ENCODE data around the gene MAST4. TPM values are rescaled to one million over a fixed set of nuclear protein-coding genes. Genes with fewer than 3 reads are reported as not detected.

Gene MAST4
- total RNA-seq, 1 donor from 2014 or later: 55.2 TPM

DNA sequence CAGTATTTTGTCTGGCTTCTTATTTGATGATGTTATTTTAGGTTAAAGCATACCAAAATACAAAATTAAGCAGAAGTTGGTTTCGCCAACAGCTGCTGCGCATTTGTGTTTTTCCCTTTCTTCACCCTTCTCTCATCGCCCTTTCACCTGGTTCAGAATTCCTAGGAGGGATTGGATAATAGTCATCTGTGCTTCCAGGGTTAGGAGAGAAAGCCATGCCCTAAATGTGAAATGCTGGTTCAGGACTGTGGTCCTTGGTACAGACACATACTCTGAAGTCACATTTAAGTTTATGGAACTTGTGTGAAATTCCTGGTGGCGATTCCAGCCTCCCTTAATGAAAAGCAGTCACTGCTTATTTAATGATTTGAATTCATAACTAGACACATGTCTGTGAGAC is 7.7 kb downstream of the MAST4 start:
- intact Hi-C loops (cut with DNase I): no loop called here
- H3K36me3 ChIP-seq: no peaks in the 10 kb centered on the region

DNA sequence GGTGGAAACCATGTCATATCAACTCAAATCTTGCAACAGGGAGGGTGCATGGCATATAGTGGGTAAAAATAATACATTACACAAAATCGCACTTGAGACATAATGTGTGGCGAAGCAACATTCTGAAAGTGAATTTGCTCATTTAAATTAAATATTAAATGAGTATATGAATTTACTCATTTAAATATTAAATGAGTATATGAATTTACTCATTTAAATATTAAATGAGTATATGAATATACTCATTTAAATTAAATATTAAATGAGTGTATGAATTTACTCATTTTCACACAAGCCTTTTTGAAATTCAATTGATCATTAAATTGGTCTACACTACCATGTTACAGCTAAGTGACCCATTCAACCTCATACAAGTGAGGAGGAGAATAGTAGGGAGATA is 10.5 kb downstream of the MAST4 start:
- no peaks in the 10 kb centered on the region for H3K9me3 ChIP-seq
- H3K4me1 ChIP-seq: no peaks in the 10 kb centered on the region
- DNase-seq (ENCODE audit: low spot score in 2 of 2): no peak
- H3K27me3 ChIP-seq: no peaks in the 10 kb centered on the region
- intact Hi-C loops (cut with DNase I): no loop called here
- no peak overlapping the region for H3K27ac ChIP-seq
- H3K4me3 ChIP-seq: no peak overlapping the region
- TF ChIP-seq, protein P1, sequence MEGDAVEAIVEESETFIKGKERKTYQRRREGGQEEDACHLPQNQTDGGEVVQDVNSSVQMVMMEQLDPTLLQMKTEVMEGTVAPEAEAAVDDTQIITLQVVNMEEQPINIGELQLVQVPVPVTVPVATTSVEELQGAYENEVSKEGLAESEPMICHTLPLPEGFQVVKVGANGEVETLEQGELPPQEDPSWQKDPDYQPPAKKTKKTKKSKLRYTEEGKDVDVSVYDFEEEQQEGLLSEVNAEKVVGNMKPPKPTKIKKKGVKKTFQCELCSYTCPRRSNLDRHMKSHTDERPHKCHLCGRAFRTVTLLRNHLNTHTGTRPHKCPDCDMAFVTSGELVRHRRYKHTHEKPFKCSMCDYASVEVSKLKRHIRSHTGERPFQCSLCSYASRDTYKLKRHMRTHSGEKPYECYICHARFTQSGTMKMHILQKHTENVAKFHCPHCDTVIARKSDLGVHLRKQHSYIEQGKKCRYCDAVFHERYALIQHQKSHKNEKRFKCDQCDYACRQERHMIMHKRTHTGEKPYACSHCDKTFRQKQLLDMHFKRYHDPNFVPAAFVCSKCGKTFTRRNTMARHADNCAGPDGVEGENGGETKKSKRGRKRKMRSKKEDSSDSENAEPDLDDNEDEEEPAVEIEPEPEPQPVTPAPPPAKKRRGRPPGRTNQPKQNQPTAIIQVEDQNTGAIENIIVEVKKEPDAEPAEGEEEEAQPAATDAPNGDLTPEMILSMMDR (IDR thresholded peaks at IDR 0.05): no peak
- H3K36me3 ChIP-seq: no peaks in the 10 kb centered on the region

More for the DNA sequence above, 7.7 kb downstream of the MAST4 start:
- Histone ChIP-seq H3K9me3 (no peaks in the 10 kb centered on the region), H3K27ac (no peak overlapping the region), H3K27me3 (no peaks in the 10 kb centered on the region), H3K4me3 (no peak overlapping the region), H3K4me1 (no peaks in the 10 kb centered on the region)
- no peak for DNase-seq (ENCODE audit: low spot score in 2 of 2)
- TF ChIP-seq, protein P1 (IDR thresholded peaks at IDR 0.05): no peak

DNA sequence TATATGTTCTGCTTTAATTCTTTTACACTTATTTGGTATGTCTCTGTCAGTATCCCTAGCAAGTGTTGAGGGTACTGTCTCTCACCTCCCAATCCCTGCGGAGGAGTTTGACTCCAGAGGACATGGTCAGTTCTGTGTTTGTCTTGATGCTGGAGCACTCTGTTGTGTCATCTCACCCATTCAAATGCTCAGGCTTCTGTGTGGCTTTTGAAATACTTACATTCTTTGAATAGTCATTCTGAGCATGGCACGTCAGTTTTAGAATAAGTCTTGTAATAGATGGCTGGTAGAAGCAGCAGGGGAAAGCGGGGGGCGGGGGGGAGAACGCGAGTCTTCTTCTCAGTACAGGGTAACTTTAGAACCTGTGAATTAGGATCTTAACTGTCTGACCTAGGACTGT is 12.3 kb downstream of the MAST4 start:
- H3K27ac ChIP-seq: no peak overlapping the region
- intact Hi-C loops (cut with DNase I): no loop called here
- TF ChIP-seq, protein P1 (IDR thresholded peaks at IDR 0.05): no peak

DNA sequence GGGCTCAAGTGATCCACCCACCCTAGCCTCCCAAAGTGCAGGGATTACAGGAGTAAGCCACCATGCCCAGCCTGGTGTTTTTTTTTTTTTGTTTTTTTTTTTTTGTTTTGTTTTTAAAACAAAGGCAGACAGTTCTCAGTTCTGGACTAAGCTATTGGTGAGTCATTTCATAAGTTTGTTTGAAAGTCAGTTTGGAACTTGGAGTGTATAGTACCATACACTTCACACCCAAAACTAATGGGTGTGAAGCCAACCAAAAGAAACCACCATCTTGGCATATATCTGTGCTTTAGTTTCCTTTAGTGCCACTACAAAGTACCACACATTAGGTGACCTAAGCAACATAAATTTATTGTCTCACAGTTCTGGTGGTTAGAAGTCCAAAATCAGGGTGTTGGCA is 13.4 kb downstream of the MAST4 start:
- intact Hi-C loops (cut with DNase I): no loop called here
- H3K4me1 ChIP-seq: no peaks in the 10 kb centered on the region

More for the DNA sequence above, 12.3 kb downstream of the MAST4 start:
- no peaks in the 10 kb centered on the region for H3K9me3 ChIP-seq
- no peak for DNase-seq (ENCODE audit: low spot score in 2 of 2)
- no peak overlapping the region for H3K4me3 ChIP-seq
- no peaks in the 10 kb centered on the region for H3K36me3 ChIP-seq
- no peaks in the 10 kb centered on the region for H3K27me3 ChIP-seq
- H3K4me1 ChIP-seq: no peaks in the 10 kb centered on the region

DNA sequence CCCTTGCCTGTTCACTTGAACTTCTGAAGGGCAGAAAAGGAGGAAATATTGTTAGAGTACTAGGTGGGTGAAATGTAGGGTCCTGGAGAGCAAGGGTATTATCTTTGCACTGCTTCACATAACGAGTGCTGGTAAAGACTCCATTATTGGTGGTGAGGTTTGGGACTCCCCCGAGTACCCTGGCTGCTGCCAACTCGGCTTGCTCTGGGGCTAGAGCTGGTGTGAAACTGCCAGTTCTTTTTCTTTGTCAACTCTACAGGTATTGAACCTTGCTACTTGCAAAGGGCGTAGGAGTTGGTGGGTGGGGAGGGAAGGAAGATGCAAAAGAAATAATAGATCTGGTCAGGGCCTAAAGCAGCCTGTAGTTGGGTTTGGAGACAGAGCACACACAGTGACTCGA is 16.0 kb downstream of the MAST4 start:
- no peak for DNase-seq (ENCODE audit: low spot score in 2 of 2)
- TF ChIP-seq, protein P1 (IDR thresholded peaks at IDR 0.05): no peak
- H3K4me1 ChIP-seq: no peaks in the 10 kb centered on the region
- H3K27ac ChIP-seq: no peak overlapping the region
- H3K36me3 ChIP-seq: no peaks in the 10 kb centered on the region
- no peaks in the 10 kb centered on the region for H3K9me3 ChIP-seq
- intact Hi-C loops (cut with DNase I): no loop called here
- H3K27me3 ChIP-seq: no peaks in the 10 kb centered on the region
- H3K4me3 ChIP-seq: no peak overlapping the region

More for the DNA sequence above, 13.4 kb downstream of the MAST4 start:
- Histone ChIP-seq H3K36me3 (no peaks in the 10 kb centered on the region), H3K27ac (no peak overlapping the region), H3K9me3 (no peaks in the 10 kb centered on the region), H3K4me3 (no peak overlapping the region), H3K27me3 (no peaks in the 10 kb centered on the region)
- TF ChIP-seq, protein P1 (IDR thresholded peaks at IDR 0.05): no peak
- DNase-seq (ENCODE audit: low spot score in 2 of 2): no peak

DNA sequence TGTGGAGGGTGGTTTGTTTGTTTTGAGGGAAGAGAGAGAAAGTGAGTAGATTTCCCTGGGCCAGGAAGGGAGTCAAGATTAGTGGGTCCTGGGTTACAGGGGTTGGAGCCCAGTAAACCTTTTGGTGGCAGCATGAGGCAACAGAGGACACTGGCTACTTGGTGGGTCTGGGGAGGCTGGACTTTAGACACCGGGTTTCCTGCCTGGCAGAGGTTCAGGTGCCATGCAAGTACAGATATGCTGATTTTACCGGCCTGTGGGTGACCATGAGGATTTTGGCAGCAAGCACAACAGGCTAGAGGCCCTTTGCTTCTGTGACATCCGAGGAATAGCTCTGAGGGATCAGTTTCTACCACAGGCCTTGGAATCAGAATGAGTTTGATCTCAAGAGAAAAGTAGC is 18.9 kb downstream of the MAST4 start:
- no peaks in the 10 kb centered on the region for H3K4me1 ChIP-seq
- TF ChIP-seq, protein P1 (IDR thresholded peaks at IDR 0.05): no peak
- no peak for DNase-seq (ENCODE audit: low spot score in 2 of 2)
- intact Hi-C loops (cut with DNase I): no loop called here
- no peaks in the 10 kb centered on the region for H3K27me3 ChIP-seq
- H3K4me3 ChIP-seq: no peak overlapping the region
- H3K9me3 ChIP-seq: no peaks in the 10 kb centered on the region
- no peak overlapping the region for H3K27ac ChIP-seq
- H3K36me3 ChIP-seq: no peaks in the 10 kb centered on the region
